Measurements from ENCODE around the gene CDH3. TPM values are rescaled to one million over a fixed set of nuclear protein-coding genes. Genes with fewer than 3 reads are reported as not detected.

The CDH3 gene
- total and polyA plus RNA-seq, 2 of the 8 experiments (the other 6 are each of a cell fraction or from before 2014, with no cell fraction given): 146 to 171 TPM

DNA sequence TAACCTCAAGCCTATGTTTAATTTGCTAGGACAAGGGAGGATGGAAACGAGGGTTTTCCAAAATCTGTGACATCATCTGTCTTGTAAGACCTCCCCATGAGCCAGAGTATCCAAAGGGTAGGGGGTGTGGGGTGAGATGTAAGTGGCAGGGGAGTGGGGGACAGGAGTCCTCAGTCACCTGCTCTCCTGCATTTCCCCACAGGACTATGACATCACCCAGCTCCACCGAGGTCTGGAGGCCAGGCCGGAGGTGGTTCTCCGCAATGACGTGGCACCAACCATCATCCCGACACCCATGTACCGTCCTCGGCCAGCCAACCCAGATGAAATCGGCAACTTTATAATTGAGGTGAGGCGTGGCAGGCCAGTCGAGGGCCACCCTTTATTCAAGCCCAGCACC lies 50.5 kb downstream of the CDH3 start:
- no peak overlapping the region for H4K5ac ChIP-seq (ENCODE audit: insufficient read length, low read depth, low read length)
- no peak overlapping the region for H3K4me3 ChIP-seq (ENCODE audit: extremely low read depth in 1 of 4, insufficient read depth in 2 of 4, low read depth in 3 of 4, low read length in 4 of 4)
- no peak overlapping the region for H3K9ac ChIP-seq (replicated peaks in 1 of 4; ENCODE audit: extremely low read depth in 1 of 4, low read depth in 3 of 4, low read length in 3 of 4)
- peaks cover 23 to 75% (median 55%) of the 10 kb centered on the region in 4 experiments for H3K36me3 ChIP-seq (ENCODE audit: control insufficient read depth in 2 of 4, insufficient read depth in 4 of 4, low read length in 3 of 4)
- no peaks in the 10 kb centered on the region for H3K4me1 ChIP-seq (replicated peaks in 1 of 4; ENCODE audit: control insufficient read depth in 3 of 4, insufficient read depth in 4 of 4, low read length in 3 of 4)
- ChIA-PET CTCF (ENCODE audit: partially characterized antibody) (interaction anchor here (1.0 to 2.2 kb wide), 4 partner anchors 105 to 175 kb away, joined by 4 to 5 read pairs (median 4); no protein-coding TSS in a partner anchor), POLR2A (ENCODE audit: partially characterized antibody) (interaction anchor here (0.5 to 0.6 kb wide), 2 partner anchors 10 to 47 kb away, joined by 3 read pairs; no protein-coding TSS in a partner anchor)
- no peaks in the 10 kb centered on the region for H3K9me3 ChIP-seq (ENCODE audit: insufficient read depth in 2 of 2, low read depth in 1 of 2, low read length in 1 of 2)
- FAIRE-seq (no peak), DNase-seq (ENCODE audit: low read depth in 1 of 2, low spot score in 2 of 2) (no peak)
- no peaks in the 10 kb centered on the region; a peak in 1 of 7 replicates for H3K27me3 ChIP-seq (replicated peaks in 1 of 4; ENCODE audit: control insufficient read depth in 3 of 4, extremely low read depth in 1 of 4, insufficient read depth in 3 of 4, low read length in 3 of 4)
- no peak overlapping the region for H2BK12ac ChIP-seq (ENCODE audit: low read depth, low read length)
- 85% methylated on average over 11 of the region's 11 CpGs; no CpG with 5 or more reads in 1 of the 2 experiments for WGBS, 2 experiments (ENCODE audit: extremely low coverage in 1 of 2, insufficient coverage in 1 of 2, insufficient read length in 1 of 2, insufficient replicate concordance in 2 of 2, low coverage in 1 of 2, low lambda C conversion rate in 2 of 2, missing lambda C conversion rate in 1 of 2)
- no peaks in the 10 kb centered on the region for H3K79me2 ChIP-seq (ENCODE audit: control insufficient read depth in 1 of 2, insufficient read depth in 2 of 2, low read length in 2 of 2)
- no peaks in the 10 kb centered on the region; the same call in 1 of the 2 replicates for H3K79me1 ChIP-seq (ENCODE audit: low read depth, low read length)
- no peak overlapping the region for H2AK5ac ChIP-seq (ENCODE audit: low read depth, low read length)
- no peak overlapping the region for H2BK20ac ChIP-seq (ENCODE audit: low read length)
- H4K91ac ChIP-seq (replicated peaks; ENCODE audit: insufficient read length, low read length): no peak overlapping the region
- H3K23me2 ChIP-seq (ENCODE audit: low read depth, low read length): no peaks in the 10 kb centered on the region
- H2BK15ac ChIP-seq (ENCODE audit: low read length): no peak overlapping the region
- H3K4me2 ChIP-seq (ENCODE audit: insufficient read depth in 1 of 2, low read depth in 2 of 2, low read length in 2 of 2): no peak overlapping the region
- H3K27ac ChIP-seq (ENCODE audit: low read depth, low read length): no peak overlapping the region
- no peak overlapping the region for H3K4ac ChIP-seq (replicated peaks; ENCODE audit: insufficient read length, low read depth, low read length)
- H4K8ac ChIP-seq (ENCODE audit: extremely low read depth, insufficient read depth, low read length): no peak overlapping the region
- H2BK120ac ChIP-seq (replicated peaks; ENCODE audit: low read depth, low read length): no peak overlapping the region
- no peak overlapping the region for H3K18ac ChIP-seq (ENCODE audit: extremely low read depth, low read length)
- H2BK5ac ChIP-seq (ENCODE audit: low read depth, low read length): no peak overlapping the region
- peaks cover 0 to 2% of the 10 kb centered on the region in 2 experiments for H4K20me1 ChIP-seq (replicated peaks in 1 of 2; ENCODE audit: control insufficient read depth in 1 of 2, insufficient read depth in 2 of 2, low read length in 2 of 2)
- H3K14ac ChIP-seq (ENCODE audit: insufficient read length): no peak overlapping the region
- H3K56ac ChIP-seq (replicated peaks; ENCODE audit: insufficient read length, low read depth, low read length): no peak overlapping the region
- no peak overlapping the region for H2AFZ ChIP-seq (ENCODE audit: low read length)
- H3K23ac ChIP-seq (ENCODE audit: insufficient read length): no peak overlapping the region
- TF ChIP-seq CHD1 (IDR thresholded peaks at IDR 0.05; ENCODE audit: low read depth, low read length) (no peak), GABPA (IDR thresholded peaks at IDR 0.05; ENCODE audit: borderline replicate concordance, insufficient read depth, low read length) (no peak), FOSL1 (IDR thresholded peaks at IDR 0.05; ENCODE audit: insufficient read depth, low read depth, low read length) (no peak), POLR2AphosphoS5 (IDR thresholded peaks at IDR 0.05; ENCODE audit: low read depth, low read length) (no peak), YY1 (IDR thresholded peaks at IDR 0.05; ENCODE audit: low read depth, low read length) (no peak), CHD2 (IDR thresholded peaks at IDR 0.05; ENCODE audit: low read length) (no peak), CTBP2 (IDR thresholded peaks at IDR 0.05; ENCODE audit: borderline replicate concordance, insufficient read depth, insufficient read length, low read length) (no peak), POLR2A (IDR thresholded peaks at IDR 0.05; ENCODE audit: control extremely low read depth in 1 of 2, low read depth in 2 of 2, low read length in 2 of 2) (no peak), JUND (IDR thresholded peaks at IDR 0.05; ENCODE audit: low read length) (no peak), ZNF274 (IDR thresholded peaks at IDR 0.05; ENCODE audit: borderline replicate concordance, extremely low read depth, low read length) (no peak)
